Measurements from ENCODE around the gene PSMA1.

PSMA1 gene

GRCh38 chr11:14529321-14529720 lies 9.1 kb upstream of the PSMA1 start:
- no peak for DNase-seq

GRCh38 chr11:14522801-14523200 lies 2.6 kb upstream of the PSMA1 start:
- no peak for DNase-seq

GRCh38 chr11:14522245-14522644 lies 2.1 kb upstream of the PSMA1 start:
- DNase-seq, result no peak

GRCh38 chr11:14520747-14521151 lies 563 bp upstream of the PSMA1 start:
- DNase-seq, result no peak

GRCh38 chr11:14519597-14519916 lies 629 bp downstream of the PSMA1 start:
- DNase-seq, result no peak

GRCh38 chr11:14518820-14519219 lies 1.4 kb downstream of the PSMA1 start:
- peak in 1 of 2 donors; percentile 48 for DNase-seq

GRCh38 chr11:14513800-14514199 lies 6.4 kb downstream of the PSMA1 start:
- no peak for DNase-seq

GRCh38 chr11:14506532-14506931 lies 13.7 kb downstream of the PSMA1 start:
- DNase-seq, result no peak

- DNase-seq, result no peak
Observed at GRCh38 chr11:14503023-14503422, 17.2 kb downstream of the PSMA1 start.

GRCh38 chr11:14502039-14502438 lies 18.1 kb downstream of the PSMA1 start:
- DNase-seq, result no peak

GRCh38 chr11:14500181-14500651 lies 20.0 kb downstream of the PSMA1 start:
- DNase-seq, result peak; percentile 53 to 75

GRCh38 chr11:14499560-14500180 lies 20.5 kb downstream of the PSMA1 start, which contains the start of gene COPB1:
COPB1 (minus strand) TSS chr11:14499811; CDS start chr11:14498928, 883 bp downstream.
- DNase-seq, result peak; percentile 92 to 93

GRCh38 chr11:14499178-14499559 lies 21.0 kb downstream of the PSMA1 start:
- peak in 1 of 2 donors; percentile 30 for DNase-seq

GRCh38 chr11:14480716-14481115 lies 39.5 kb downstream of the PSMA1 start:
- no peak for DNase-seq

GRCh38 chr11:14471127-14471526 lies 49.1 kb downstream of the PSMA1 start:
- no peak for DNase-seq

- no peak for DNase-seq
Observed at GRCh38 chr11:14463623-14464022, 56.6 kb downstream of the PSMA1 start.

GRCh38 chr11:14460147-14460546 lies 60.0 kb downstream of the PSMA1 start:
- no peak for DNase-seq

- DNase-seq, result no peak
Observed at GRCh38 chr11:14458377-14458776, 61.8 kb downstream of the PSMA1 start.

- no peak for DNase-seq
Observed at GRCh38 chr11:14455648-14456430, 64.3 kb downstream of the PSMA1 start.
